OCI-LY7 (cell line): ENCODE results near the gene GPSM1.

ENCODE experiments used
- EZH2phosphoT487 ChIP-seq: fragments of 200-600 bp; sonication (generic); IDR thresholded peaks from 2 replicates; pipeline ENCODE4 v1.6.1; 2018; ENCODE audit warnings: low read depth, borderline replicate concordance, mild to moderate bottlenecking, mixed run types, antibody characterized with exemption, low read length, moderate library complexity, mixed read lengths
- TF ChIP-seq, protein P1 (sequence below): fragments of 200-600 bp; sonication (generic); conservative IDR thresholded peaks from 2 replicates; pipeline ENCODE4 v1.5.1; 2014; ENCODE audit warnings: mild to moderate bottlenecking, antibody characterized with exemption, low read length, moderate library complexity, mixed read lengths

DNA sequence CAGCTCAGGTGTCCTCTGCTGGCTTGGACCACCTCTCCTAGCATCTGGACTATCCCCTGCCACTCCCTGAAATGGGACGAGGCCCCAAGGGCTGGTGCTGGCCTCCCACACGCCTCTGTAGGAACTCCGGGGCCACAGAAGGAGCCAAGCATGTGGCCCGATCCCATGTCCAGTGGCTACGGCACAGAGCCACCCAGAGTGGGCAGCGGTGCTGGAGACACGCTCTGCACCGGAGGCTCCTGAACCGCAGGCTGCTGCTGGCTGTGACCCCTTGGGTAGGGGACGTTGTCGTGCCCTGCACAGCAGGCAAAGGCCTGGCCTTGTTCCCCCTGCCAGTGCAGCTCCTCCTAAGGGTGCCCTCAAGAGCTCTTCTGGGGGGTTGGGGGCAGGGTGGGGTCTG lies 52.6 kb downstream of the GPSM1 start:
- TF ChIP-seq, protein P1, sequence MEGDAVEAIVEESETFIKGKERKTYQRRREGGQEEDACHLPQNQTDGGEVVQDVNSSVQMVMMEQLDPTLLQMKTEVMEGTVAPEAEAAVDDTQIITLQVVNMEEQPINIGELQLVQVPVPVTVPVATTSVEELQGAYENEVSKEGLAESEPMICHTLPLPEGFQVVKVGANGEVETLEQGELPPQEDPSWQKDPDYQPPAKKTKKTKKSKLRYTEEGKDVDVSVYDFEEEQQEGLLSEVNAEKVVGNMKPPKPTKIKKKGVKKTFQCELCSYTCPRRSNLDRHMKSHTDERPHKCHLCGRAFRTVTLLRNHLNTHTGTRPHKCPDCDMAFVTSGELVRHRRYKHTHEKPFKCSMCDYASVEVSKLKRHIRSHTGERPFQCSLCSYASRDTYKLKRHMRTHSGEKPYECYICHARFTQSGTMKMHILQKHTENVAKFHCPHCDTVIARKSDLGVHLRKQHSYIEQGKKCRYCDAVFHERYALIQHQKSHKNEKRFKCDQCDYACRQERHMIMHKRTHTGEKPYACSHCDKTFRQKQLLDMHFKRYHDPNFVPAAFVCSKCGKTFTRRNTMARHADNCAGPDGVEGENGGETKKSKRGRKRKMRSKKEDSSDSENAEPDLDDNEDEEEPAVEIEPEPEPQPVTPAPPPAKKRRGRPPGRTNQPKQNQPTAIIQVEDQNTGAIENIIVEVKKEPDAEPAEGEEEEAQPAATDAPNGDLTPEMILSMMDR = no peak
- TF ChIP-seq EZH2phosphoT487 = no peak
